SK-N-SH treated with all-trans-retinoic acid at 6 μM for 48 hours (cell line): ENCODE data around the gene CTIF.

Experiments used
- CREB5 ChIP-seq: fragments of 250-450 bp; sonication (Bioruptor Pico); IDR thresholded peaks from 2 replicates; pipeline ENCODE4 v1.5.1; 2020; ENCODE audit warnings: low read depth, mild to moderate bottlenecking, moderate library complexity
- CSRNP3 ChIP-seq: fragments of 250-450 bp; sonication (Bioruptor Pico); IDR thresholded peaks from 2 replicates; pipeline ENCODE4 v1.5.1; 2021; ENCODE audit warnings: mild to moderate bottlenecking, moderate library complexity
- ESRRG ChIP-seq: fragments of 250-450 bp; sonication (Bioruptor Pico); IDR thresholded peaks from 2 replicates; pipeline ENCODE4 v1.6.1; 2021; ENCODE audit warnings: mild to moderate bottlenecking
- ISL1 ChIP-seq: fragments of 250-450 bp; sonication (Bioruptor Pico); IDR thresholded peaks from 2 replicates; pipeline ENCODE4 v2.1.2; 2022; ENCODE audit warnings: mild to moderate bottlenecking, moderate library complexity
- PATZ1 ChIP-seq: fragments of 250-450 bp; sonication (Bioruptor Pico); IDR thresholded peaks from 2 replicates; pipeline ENCODE4 v1.8.0; 2020; ENCODE audit warnings: mild to moderate bottlenecking, moderate library complexity, borderline replicate concordance
- PPARA ChIP-seq: fragments of 250-450 bp; sonication (Bioruptor Pico); IDR thresholded peaks from 2 replicates; pipeline ENCODE4 v1.5.0; 2020; ENCODE audit warnings: mild to moderate bottlenecking, borderline replicate concordance
- RARB ChIP-seq: fragments of 250-450 bp; sonication (Bioruptor Pico); IDR thresholded peaks from 2 replicates; pipeline ENCODE4 v1.8.0; 2021; ENCODE audit warnings: mild to moderate bottlenecking, moderate library complexity
- TCF4 ChIP-seq: fragments of 250-450 bp; sonication (Bioruptor Pico); IDR thresholded peaks from 2 replicates; pipeline ENCODE4 v1.8.0; 2021; ENCODE audit warnings: mild to moderate bottlenecking, moderate library complexity, borderline replicate concordance
- TSHZ2 ChIP-seq: fragments of 250-450 bp; sonication (Bioruptor Pico); IDR thresholded peaks from 2 replicates; pipeline ENCODE4 v1.5.0; 2020; ENCODE audit warnings: mild to moderate bottlenecking, moderate library complexity
- ZFP3 ChIP-seq: fragments of 250-450 bp; sonication (Bioruptor Pico); IDR thresholded peaks from 2 replicates; pipeline ENCODE4 v1.5.0; 2020; ENCODE audit warnings: mild to moderate bottlenecking, moderate library complexity
- ZFP30 ChIP-seq: fragments of 450-650 bp; formaldehyde crosslinking; IDR thresholded peaks from 2 replicates; pipeline ENCODE4 v1.5.0; 2022; ENCODE audit warnings: mild to moderate bottlenecking, moderate library complexity

GRCh38 chr18:48639772-48640432 lies 101.1 kb downstream of the CTIF start:
- TF ChIP-seq ISL1: no peak
- no peak for TF ChIP-seq PATZ1 (CRISPR knock-in tag)
- TF ChIP-seq CREB5 (CRISPR knock-in tag): no peak
- no peak for TF ChIP-seq RARB
- TF ChIP-seq PPARA (CRISPR knock-in tag): no peak
- no peak for TF ChIP-seq ZFP30 (CRISPR knock-in tag)
- no peak for TF ChIP-seq TCF4 (CRISPR knock-in tag)
- TF ChIP-seq ESRRG (CRISPR knock-in tag): no peak
- TF ChIP-seq CSRNP3: no peak
- no peak for TF ChIP-seq TSHZ2 (CRISPR knock-in tag)
- no peak for TF ChIP-seq ZFP3 (CRISPR knock-in tag)
